ENCODE measurements around the gene RRP1B. TPM values are rescaled to one million over a fixed set of nuclear protein-coding genes. Genes with fewer than 3 reads are reported as not detected.

Gene RRP1B
- total and polyA plus RNA-seq, 2 experiments from 2014 or later: 54.8 to 95.7 TPM

GRCh38 chr21:43665879-43666278 lies 6.5 kb downstream of the RRP1B start (continued):
- no peak for TF ChIP-seq CTCF (conservative IDR thresholded peaks at IDR 0.05; ENCODE audit: low read depth in 2 of 2)

- Mint-ChIP-seq H3K9me3 (no peaks in the 10 kb centered on the region), H3K36me3 (ENCODE audit: low read depth) (peaks cover 75% of the 10 kb centered on the region), H3K27ac (no peak overlapping the region), H3K4me3 (no peak overlapping the region), H3K4me1 (peaks cover 15% of the 10 kb centered on the region; the same call in 2 of the 3 replicates), H3K27me3 (ENCODE audit: insufficient read depth, low read depth, poor library complexity) (peaks cover 3% of the 10 kb centered on the region)
- no peak overlapping the region for H3K4me2 ChIP-seq
- peaks cover 87% of the 10 kb centered on the region for H3K79me2 ChIP-seq (replicated peaks; ENCODE audit: insufficient read depth)
- H3K4me1 ChIP-seq (ENCODE audit: insufficient read depth): no peaks in the 10 kb centered on the region; the same call in 1 of the 2 replicates
- H2AFZ ChIP-seq: no peak overlapping the region
- no peaks in the 10 kb centered on the region for H3K9me2 ChIP-seq (ENCODE audit: insufficient read depth)
- no peak overlapping the region for H3K4me3 ChIP-seq
- no peak for ATAC-seq
- H3F3A ChIP-seq (replicated peaks; ENCODE audit: low read depth): peaks cover 9% of the 10 kb centered on the region
- 0 out of 2 replicates have a peak overlapping the region, but pooled peaks have one; percentile 30 for H3K27ac ChIP-seq (ENCODE audit: low read depth)
- no peak for DNase-seq (ENCODE audit: low spot score)
- peaks cover 58% of the 10 kb centered on the region for H4K20me1 ChIP-seq (replicated peaks; ENCODE audit: insufficient read depth)
- peaks cover 26% of the 10 kb centered on the region for H3K36me3 ChIP-seq (ENCODE audit: insufficient read depth)
- H3K27me3 ChIP-seq (ENCODE audit: insufficient read depth): no peaks in the 10 kb centered on the region
- TF ChIP-seq ZNF114 (CRISPR knock-in tag; IDR thresholded peaks at IDR 0.05) (no peak), CTCF (conservative IDR thresholded peaks at IDR 0.05; ENCODE audit: low read depth in 2 of 2) (no peak), EZH2phosphoT487 (IDR thresholded peaks at IDR 0.05; ENCODE audit: unreplicated experiment) (no peak), POLR2AphosphoS5 (IDR thresholded peaks at IDR 0.05; ENCODE audit: low read depth) (no peak), JUNB (IDR thresholded peaks at IDR 0.05; ENCODE audit: unreplicated experiment) (no peak), ZNF462 (CRISPR knock-in tag; IDR thresholded peaks at IDR 0.05) (no peak), ZNF331 (CRISPR knock-in tag; IDR thresholded peaks at IDR 0.05; ENCODE audit: low read depth) (no peak), REST (IDR thresholded peaks at IDR 0.05; ENCODE audit: unreplicated experiment) (no peak), EZH2 (IDR thresholded peaks at IDR 0.05; ENCODE audit: low read depth, unreplicated experiment) (no peak), NANOG (IDR thresholded peaks at IDR 0.05; ENCODE audit: borderline replicate concordance) (no peak)
Observed at GRCh38 chr21:43667191-43667904, 8.0 kb downstream of the RRP1B start.

Data from GM23338 (cell line).